Aorta (tissue), 5 donors: Measurements from ENCODE around the gene SAMD4A. TPM values are rescaled to one million over a fixed set of nuclear protein-coding genes. Genes with fewer than 3 reads are reported as not detected.
A peak's percentile ranks its signal among the peaks of the same experiment; 100 is the strongest.

ENCODE experiments used
- ATAC-seq: fragments of 200-7000 bp; cut with Tn5 transposase; one replicate; pipeline ENCODE4 v1.9.1; 2022; ENCODE audit warnings: moderate library complexity; ENCODE audit not compliant: low FRiP score
- DNase-seq, 2 donors: peaks; one replicate each; pipeline ENCODE4 v3.0.0-alpha.2; 2020
- H3K27ac ChIP-seq, 2 donors: one replicate each; pipeline ENCODE4 v1.5.1; 2013; ENCODE audit warnings: low read length in 2 of 2, mild to moderate bottlenecking in 2 of 2, moderate library complexity in 2 of 2, control low read depth in 1 of 2, inconsistent platforms in 1 of 2, low read depth in 1 of 2
- H3K27me3 ChIP-seq, 2 donors: one replicate each; pipeline ENCODE4 v1.6.1; 2013; ENCODE audit warnings: control low read depth in 1 of 2, low read length in 1 of 2, mild to moderate bottlenecking in 1 of 2, moderate library complexity in 1 of 2; ENCODE audit not compliant: insufficient read depth in 2 of 2, control insufficient read depth in 1 of 2
- H3K36me3 ChIP-seq, 2 donors: one replicate each; pipeline ENCODE4 v1.6.1; 2013; ENCODE audit warnings: control low read depth in 1 of 2, low read length in 1 of 2, mild to moderate bottlenecking in 1 of 2; ENCODE audit not compliant: insufficient read depth in 2 of 2, control insufficient read depth in 1 of 2
- H3K4me1 ChIP-seq, 2 donors: one replicate each; pipeline ENCODE4 v1.6.1; 2013; ENCODE audit warnings: low read length in 2 of 2, control low read depth in 1 of 2, mild to moderate bottlenecking in 1 of 2, moderate library complexity in 1 of 2; ENCODE audit not compliant: insufficient read depth in 2 of 2, control insufficient read depth in 1 of 2
- H3K4me3 ChIP-seq, 2 donors: one replicate each; pipeline ENCODE4 v1.5.1; 2013; ENCODE audit warnings: low read length in 2 of 2, control low read depth in 1 of 2, mild to moderate bottlenecking in 1 of 2
- H3K9me3 ChIP-seq: one replicate; pipeline ENCODE4 v1.6.1; 2013; ENCODE audit warnings: mild to moderate bottlenecking, low read length; ENCODE audit not compliant: control insufficient read depth
- WGBS, 2 donors: extraction: QIAGEN DNeasy Blood & Tissue Kit; methylation state at CpG; one replicate each; pipeline ENCODE4 v1.1.7; 2013; 5-methylcytosine and 5-hydroxymethylcytosine counted together
- intact Hi-C, 2 donors: fragments of 100-400 bp; cut with DNase I; formaldehyde crosslinking; loops; one replicate each; pipeline versions ENCODE4 v1.14.2 to v1.15.0; 2022
- polyA plus RNA-seq, 2 donors: library from polyadenylated mRNA; stranded (reverse); fragments of 200-250 nt; gene quantifications; one replicate each; pipeline ENCODE4 v1.2.3, GENCODE V29; 2013
- total RNA-seq, 2 donors: library from RNA; stranded (reverse); fragmentation: NEBNext Ultra II Directional; extraction: Animal tissue kit (Norgen Biotek cat#: 25700); gene quantifications; one replicate each; pipeline ENCODE4 v1.2.1, GENCODE V29; 2021
- donor health status: healthy with polysubstance abuse.
- donor health status: Bipolar disorder and iron deficiency.
- donor health status: DM: no; HTN: no; CAD: no.
- donor health status: DM: no; HTN: no; CAD: no.
- donor health status: DM: yes; HTN: yes; CAD: no.

SAMD4A gene
- total and polyA plus RNA-seq, 4 donors: 18.8 to 386 (median 102) TPM

DNA sequence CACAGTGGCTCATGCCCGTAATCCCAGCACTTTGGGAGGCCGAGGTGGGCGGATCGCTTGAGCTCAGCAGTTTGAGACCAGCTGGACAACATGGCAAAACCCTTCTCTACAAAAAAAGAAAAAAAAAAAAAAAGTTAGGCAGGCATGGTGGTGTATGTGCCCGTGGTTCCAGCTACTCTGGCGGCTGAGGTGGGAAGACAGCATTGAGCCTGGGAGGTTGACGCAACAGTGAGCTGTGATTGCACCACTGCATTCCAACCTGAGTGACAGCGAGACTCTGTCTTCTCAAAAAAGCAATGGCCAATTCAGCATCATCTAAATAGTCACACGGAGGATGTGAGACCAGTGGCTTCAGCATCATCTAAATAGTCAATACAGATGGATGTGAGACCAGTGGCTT lies 10.4 kb upstream of the SAMD4A start:
- Histone ChIP-seq H3K36me3 (no peaks in the 10 kb centered on the region), H3K27me3 (no peaks in the 10 kb centered on the region), H3K9me3 (no peaks in the 10 kb centered on the region), H3K27ac (no peak overlapping the region), H3K4me3 (no peak overlapping the region), H3K4me1 (no peaks in the 10 kb centered on the region)
- 90 to 92% methylated on average over 9 of the region's 9 CpGs for whole genome bisulfite sequencing, 2 donors
- intact Hi-C loops: no loop called here
- ATAC-seq (no peak), DNase-seq (no peak)

DNA sequence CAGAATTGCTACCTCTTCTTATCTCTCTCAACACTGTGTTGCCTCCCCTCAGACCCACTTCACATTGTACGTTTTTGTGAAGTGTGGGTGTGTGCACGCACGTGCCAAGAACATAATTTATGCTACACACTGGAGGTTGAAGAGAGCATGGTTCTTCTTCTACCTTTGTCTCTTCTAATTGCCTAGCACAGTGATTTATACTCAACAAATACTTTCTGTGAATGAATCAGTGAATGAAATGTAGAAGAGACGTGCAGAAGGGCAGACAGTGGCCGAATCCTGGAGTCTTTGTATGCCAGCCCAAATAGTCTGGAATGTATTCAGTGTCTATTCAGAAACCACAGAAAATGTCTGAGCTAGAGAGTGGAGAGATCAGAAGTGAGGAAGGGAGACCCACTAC lies 4.6 kb upstream of the SAMD4A start:
- Histone ChIP-seq H3K9me3 (no peaks in the 10 kb centered on the region), H3K4me3 (no peak overlapping the region), H3K27ac (no peak overlapping the region), H3K27me3 (no peaks in the 10 kb centered on the region), H3K36me3 (no peaks in the 10 kb centered on the region), H3K4me1 (no peaks in the 10 kb centered on the region)
- DNase-seq: no peak
- ATAC-seq: no peak
- intact Hi-C loops: loop anchor here (2.0 to 10.0 kb wide), 2 partner anchors 244 to 332 kb away; no protein-coding TSS in a partner anchor
- 49 to 51% methylated on average over 5 of the region's 5 CpGs for WGBS, 2 donors

DNA sequence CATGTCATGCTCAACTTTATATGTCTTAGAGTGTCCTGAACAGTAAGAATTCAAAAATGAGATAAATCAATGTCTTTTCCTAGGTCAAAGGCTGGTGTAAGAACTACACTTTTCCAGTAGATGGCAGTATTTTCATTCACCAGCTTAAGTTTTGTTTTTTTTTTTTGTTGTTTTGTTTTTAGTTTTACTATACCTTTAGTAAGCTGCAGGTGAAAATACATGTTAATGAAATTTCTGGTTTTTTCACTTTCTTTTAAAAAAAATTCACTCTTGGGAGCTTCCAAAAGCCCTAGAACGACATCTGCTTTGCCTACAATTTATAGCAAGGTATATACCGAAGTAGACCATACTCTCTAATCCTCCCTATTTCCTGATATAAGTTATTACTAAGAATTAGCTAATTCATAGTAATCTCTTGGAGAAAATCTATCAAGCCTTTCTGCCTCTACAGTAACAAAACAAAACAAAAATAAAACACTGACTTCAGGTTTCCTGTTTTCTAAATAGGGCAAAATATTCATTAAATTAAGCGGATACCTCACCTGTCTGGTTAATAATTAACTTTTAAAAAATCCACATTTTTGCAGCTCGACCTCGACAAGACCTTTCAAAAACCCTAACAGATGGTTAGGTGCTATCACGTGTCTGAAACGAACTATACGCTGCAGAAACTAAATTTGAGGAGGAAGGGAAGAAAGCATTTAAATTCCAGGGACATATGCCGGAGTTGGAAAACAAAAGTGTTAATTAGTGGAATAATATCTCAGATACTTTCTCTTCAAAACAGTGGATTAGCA lies 2.7 kb upstream of the SAMD4A start:
- Histone ChIP-seq H3K4me1 (no peaks in the 10 kb centered on the region), H3K27ac (peak overlapping the region; percentile 49 to 98), H3K36me3 (no peaks in the 10 kb centered on the region), H3K27me3 (no peaks in the 10 kb centered on the region), H3K4me3 (peak overlapping the region; percentile 65 to 68), H3K9me3 (no peaks in the 10 kb centered on the region)
- ATAC-seq: no peak
- 3% methylated on average over 9 of the region's 9 CpGs for WGBS, 2 donors
- DNase-seq: no peak
- intact Hi-C loops: loop anchor here (2.0 to 10.0 kb wide), 3 partner anchors 211 to 331 kb away; no protein-coding TSS in a partner anchor

DNA sequence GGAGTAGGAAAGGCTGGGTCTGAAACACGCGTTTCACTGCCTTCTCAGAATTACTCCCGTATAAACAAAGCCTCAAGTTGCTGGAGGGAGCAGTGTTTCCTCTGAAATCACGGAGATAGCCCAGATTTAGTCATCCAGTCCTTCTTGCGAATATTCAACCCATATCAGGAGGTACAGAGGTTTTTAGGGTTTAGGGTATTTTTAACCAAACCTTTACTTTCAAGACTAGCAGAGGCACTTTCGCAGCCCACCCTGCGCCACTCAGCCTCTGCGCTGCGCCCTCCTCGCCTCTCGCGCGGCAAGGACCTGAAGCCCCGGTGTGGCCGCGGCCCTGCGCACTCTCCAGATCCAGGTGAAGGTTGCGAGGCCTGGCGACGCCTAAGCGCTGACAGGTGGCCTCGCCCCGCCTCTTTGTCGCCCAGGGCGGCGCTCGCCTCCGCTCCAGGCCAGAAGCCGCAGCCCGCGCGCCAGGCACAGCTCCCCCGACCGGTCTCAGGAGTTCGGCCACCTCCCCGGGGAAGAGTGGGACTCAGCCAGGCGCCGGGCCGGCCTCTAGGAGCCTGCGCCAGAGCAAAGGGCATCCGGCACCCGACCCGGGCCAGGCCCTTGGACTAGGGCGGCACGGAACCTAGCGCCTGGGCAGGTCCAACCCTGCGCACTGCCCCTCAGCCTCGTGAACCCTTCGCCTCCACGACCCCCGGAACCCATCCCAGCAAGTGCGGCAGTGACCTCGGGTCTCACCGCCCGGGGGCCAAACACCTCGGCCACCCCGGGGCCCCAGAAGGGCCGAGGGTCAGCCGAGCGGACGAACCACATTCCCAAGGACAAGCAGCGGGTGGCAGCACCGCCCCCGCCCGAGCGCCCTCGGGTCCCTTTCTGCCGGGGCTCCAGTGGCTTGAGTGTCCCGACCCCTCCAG lies 1.8 kb upstream of the SAMD4A start:
- peak; percentile 66 for ATAC-seq
- no peaks in the 10 kb centered on the region for H3K4me1 ChIP-seq
- DNase-seq: peak; percentile 81 to 91
- no peaks in the 10 kb centered on the region for H3K9me3 ChIP-seq
- no peaks in the 10 kb centered on the region for H3K27me3 ChIP-seq
- intact Hi-C loops: loop anchor here (1.0 to 10.0 kb wide), 5 partner anchors 122 to 330 kb away; no protein-coding TSS in a partner anchor
- H3K4me3 ChIP-seq: peak overlapping the region; percentile 65 to 68
- WGBS, 2 donors: 0% methylated on average over 69 of the region's 69 CpGs
- H3K27ac ChIP-seq: peak overlapping the region; percentile 49 to 98
- no peaks in the 10 kb centered on the region for H3K36me3 ChIP-seq

DNA sequence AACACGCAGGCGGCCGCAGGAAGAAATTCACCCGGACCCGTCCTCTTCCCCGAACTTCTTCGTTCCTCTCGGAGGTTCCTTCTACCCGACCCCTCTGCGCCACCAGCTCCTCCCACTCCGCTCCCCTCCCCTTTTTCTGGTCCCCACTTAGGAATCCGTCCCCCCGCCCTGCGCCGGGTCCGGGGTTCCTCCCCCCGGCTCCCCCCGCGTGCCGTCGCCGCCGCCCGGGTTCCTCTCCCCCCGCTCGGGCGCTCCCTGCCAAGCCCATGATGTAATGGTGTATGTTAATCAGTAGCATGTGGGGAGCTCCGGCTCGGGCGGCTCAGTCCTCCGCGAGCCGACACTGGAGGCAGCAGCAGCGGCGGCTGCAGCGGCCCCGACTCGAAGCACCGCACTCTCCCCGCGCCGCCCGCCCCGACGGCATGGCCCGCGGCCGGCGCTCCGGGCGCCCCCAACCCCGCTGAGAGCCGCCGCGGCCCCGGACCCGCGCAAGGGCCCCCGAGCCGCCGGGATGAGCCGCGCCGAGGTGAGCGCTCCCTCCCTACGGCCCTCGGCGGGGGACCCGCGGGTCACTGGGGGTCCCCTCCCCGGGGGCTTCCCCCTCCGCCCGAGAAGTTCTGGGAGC lies 1.0 kb upstream of the SAMD4A start:
- no peaks in the 10 kb centered on the region for H3K4me1 ChIP-seq
- DNase-seq (peak; percentile 97 to 98), ATAC-seq (peak; percentile 87)
- no peaks in the 10 kb centered on the region for H3K36me3 ChIP-seq
- 0 to 1% methylated on average over 67 to 73 of the region's 73 CpGs for WGBS, 2 donors
- no peaks in the 10 kb centered on the region for H3K27me3 ChIP-seq
- no peaks in the 10 kb centered on the region for H3K9me3 ChIP-seq
- intact Hi-C loops: loop anchor here (1.0 to 10.0 kb wide), 5 partner anchors 121 to 329 kb away; no protein-coding TSS in a partner anchor
- H3K27ac ChIP-seq: peak overlapping the region; percentile 95 to 99
- H3K4me3 ChIP-seq: peak overlapping the region; percentile 94 to 98

DNA sequence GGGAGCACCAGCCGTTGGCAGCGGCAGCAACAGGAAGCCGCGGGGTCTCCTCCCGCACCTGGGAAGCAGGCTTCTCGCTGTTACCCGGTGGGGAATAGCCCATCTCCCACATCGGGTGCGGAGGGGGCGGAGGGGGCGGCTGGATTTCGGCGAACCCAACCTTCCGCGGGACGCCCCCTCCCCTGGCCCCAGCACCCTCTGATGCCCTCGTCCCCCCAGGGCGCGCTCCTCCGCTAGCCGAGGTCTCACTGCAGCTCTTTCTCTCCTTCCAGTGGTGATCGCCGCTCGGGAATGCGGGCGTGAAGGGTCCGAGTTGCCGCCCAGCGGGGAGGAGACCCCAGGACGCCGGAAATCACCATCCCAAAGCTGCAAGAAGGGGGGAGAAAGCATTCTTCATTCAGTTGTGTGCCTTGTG lies 303 bp downstream of the SAMD4A start:
- peak overlapping the region; percentile 95 to 99 for H3K27ac ChIP-seq
- DNase-seq: peak; percentile 69 to 82
- H3K36me3 ChIP-seq: no peaks in the 10 kb centered on the region
- 0 to 1% methylated on average over 31 of the region's 31 CpGs for WGBS, 2 donors
- H3K9me3 ChIP-seq: no peaks in the 10 kb centered on the region
- H3K4me1 ChIP-seq: no peaks in the 10 kb centered on the region
- intact Hi-C loops: loop anchor here (5.0 to 10.0 kb wide), 2 partner anchors 120 to 328 kb away; no protein-coding TSS in a partner anchor
- H3K4me3 ChIP-seq: peak overlapping the region; percentile 94 to 98
- ATAC-seq: peak; percentile 1
- no peaks in the 10 kb centered on the region for H3K27me3 ChIP-seq

DNA sequence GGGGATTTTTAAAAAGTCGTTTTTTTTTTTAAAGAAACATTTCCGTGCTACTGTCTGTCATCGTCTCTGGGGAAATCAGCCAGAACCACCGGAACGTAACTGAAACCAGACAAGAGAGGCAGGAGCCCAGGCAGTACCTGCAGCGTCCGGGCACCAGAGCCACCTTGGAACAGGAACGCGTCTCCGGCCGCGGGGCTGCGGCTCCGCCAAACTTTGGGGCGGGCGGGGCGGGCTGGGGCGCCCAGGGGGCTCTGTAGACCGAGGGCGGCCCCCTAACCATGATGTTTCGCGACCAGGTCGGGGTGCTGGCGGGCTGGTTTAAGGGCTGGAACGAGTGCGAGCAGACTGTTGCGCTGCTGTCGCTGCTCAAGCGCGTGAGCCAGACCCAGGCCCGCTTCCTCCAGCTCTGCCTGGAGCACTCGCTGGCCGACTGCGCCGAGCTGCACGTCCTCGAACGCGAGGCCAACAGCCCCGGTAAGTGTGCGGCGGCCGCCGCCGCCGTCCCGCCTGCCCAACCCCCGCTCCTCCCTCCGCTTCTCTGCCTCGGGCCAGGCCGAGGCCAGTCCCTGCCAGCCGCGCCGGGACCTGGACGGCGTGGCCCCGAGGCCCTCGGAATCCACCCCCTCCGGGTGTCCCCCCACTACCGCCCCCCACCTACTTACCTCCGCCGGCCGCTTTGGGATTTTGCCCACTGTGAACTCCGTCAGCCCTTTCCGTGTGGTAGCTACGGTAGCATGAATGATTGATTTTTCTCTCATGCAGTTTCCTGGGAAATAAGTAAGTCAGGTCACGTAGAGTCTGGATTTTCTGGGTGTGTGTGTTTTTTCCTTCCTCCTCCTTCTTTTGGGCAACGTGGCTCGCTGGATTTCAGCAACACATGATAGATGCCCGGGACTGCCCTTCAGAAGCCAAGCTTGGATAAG lies 972 bp downstream of the SAMD4A start:
- DNase-seq (peak; percentile 83 to 85), ATAC-seq (peak; percentile 23)
- intact Hi-C loops: loop anchor here (2.0 to 10.0 kb wide), 3 partner anchors 119 to 327 kb away; no protein-coding TSS in a partner anchor
- no peaks in the 10 kb centered on the region for H3K36me3 ChIP-seq
- peak overlapping the region; percentile 95 to 99 for H3K27ac ChIP-seq
- WGBS, 2 donors: 0% methylated on average over 65 to 70 of the region's 70 CpGs
- peak overlapping the region; percentile 94 to 98 for H3K4me3 ChIP-seq
- H3K27me3 ChIP-seq: no peaks in the 10 kb centered on the region
- no peaks in the 10 kb centered on the region for H3K4me1 ChIP-seq
- no peaks in the 10 kb centered on the region for H3K9me3 ChIP-seq
